ENCODE measurements around the gene ATXN1. TPM values are rescaled to one million over a fixed set of nuclear protein-coding genes. Genes with fewer than 3 reads are reported as not detected.

The ATXN1 gene
- total and polyA plus RNA-seq, 2 of the 8 experiments (the other 6 are each of a cell fraction or from before 2014, with no cell fraction given): 1.6 to 4.0 TPM

DNA sequence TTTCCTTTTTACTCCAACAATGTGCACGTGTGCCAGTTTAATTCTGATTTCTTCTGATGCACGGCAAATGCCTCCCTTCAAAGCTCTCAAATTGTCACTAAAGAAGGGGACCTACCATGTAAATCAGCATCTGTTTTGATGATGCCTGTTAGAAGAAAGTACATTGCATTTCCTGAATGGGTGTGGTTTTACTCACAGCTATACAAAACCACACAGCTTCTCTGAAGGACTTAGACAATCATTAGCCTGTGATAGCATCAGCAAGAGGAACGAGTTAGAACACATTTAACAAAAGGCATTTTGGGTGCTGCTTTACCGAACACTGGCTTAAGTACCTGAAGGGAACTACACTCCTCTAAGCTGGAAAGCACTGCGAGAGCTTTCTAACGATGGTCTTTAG lies 109.4 kb downstream of the ATXN1 start:
- no peaks in the 10 kb centered on the region for H3K23me2 ChIP-seq (ENCODE audit: low read depth, low read length)
- H2AFZ ChIP-seq (ENCODE audit: low read length): no peak overlapping the region
- ChIA-PET POLR2A (ENCODE audit: partially characterized antibody) (interaction anchor here (0.6 kb wide), 1 partner anchor 1988 kb away, joined by 3 read pairs; no protein-coding TSS in a partner anchor), CTCF (ENCODE audit: partially characterized antibody) (interaction anchor here (0.6 to 0.9 kb wide), 2 partner anchors 29 to 127 kb away, joined by 3 read pairs; no protein-coding TSS in a partner anchor)
- no peak overlapping the region for H3K9ac ChIP-seq (replicated peaks in 1 of 4; ENCODE audit: extremely low read depth in 1 of 4, low read depth in 3 of 4, low read length in 3 of 4)
- H3K9me3 ChIP-seq (ENCODE audit: insufficient read depth in 2 of 2, low read depth in 1 of 2, low read length in 1 of 2): no peaks in the 10 kb centered on the region
- no peak overlapping the region for H4K8ac ChIP-seq (ENCODE audit: extremely low read depth, insufficient read depth, low read length)
- H3K36me3 ChIP-seq (ENCODE audit: control insufficient read depth in 2 of 4, insufficient read depth in 4 of 4, low read length in 3 of 4): no peaks in the 10 kb centered on the region; a peak in 1 of 8 replicates
- H3K27ac ChIP-seq (ENCODE audit: low read depth, low read length): no peak overlapping the region
- TF ChIP-seq CEBPB (IDR thresholded peaks at IDR 0.05; ENCODE audit: low read depth, low read length): no peak
- no peak for TF ChIP-seq CTCF (IDR thresholded peaks at IDR 0.05; ENCODE audit: control extremely low read depth in 1 of 3, insufficient read depth in 1 of 3, low read depth in 1 of 3, low read length in 3 of 3)
- no peak for TF ChIP-seq BRCA1 (IDR thresholded peaks at IDR 0.05; ENCODE audit: low read depth, low read length)
- TF ChIP-seq MAFK (IDR thresholded peaks at IDR 0.05; ENCODE audit: low read depth, low read length): no peak
- no peak overlapping the region for H2BK20ac ChIP-seq (ENCODE audit: low read length)
- H2AK5ac ChIP-seq (ENCODE audit: low read depth, low read length): no peak overlapping the region
- H3K4me3 ChIP-seq (ENCODE audit: extremely low read depth in 1 of 4, insufficient read depth in 2 of 4, low read depth in 3 of 4, low read length in 4 of 4): no peak overlapping the region
- H2BK12ac ChIP-seq (ENCODE audit: low read depth, low read length): no peak overlapping the region
- H4K5ac ChIP-seq (ENCODE audit: insufficient read length, low read depth, low read length): no peak overlapping the region
- no peak overlapping the region for H2BK120ac ChIP-seq (replicated peaks; ENCODE audit: low read depth, low read length)
- H3K4me1 ChIP-seq (replicated peaks in 1 of 4; ENCODE audit: control insufficient read depth in 3 of 4, insufficient read depth in 4 of 4, low read length in 3 of 4): no peaks in the 10 kb centered on the region
- WGBS, 2 experiments (ENCODE audit: extremely low coverage in 1 of 2, insufficient coverage in 1 of 2, insufficient read length in 1 of 2, insufficient replicate concordance in 2 of 2, low coverage in 1 of 2, low lambda C conversion rate in 2 of 2, missing lambda C conversion rate in 1 of 2): 92% methylated on average over 6 of the region's 6 CpGs; no CpG with 5 or more reads in 1 of the 2 experiments
- no peaks in the 10 kb centered on the region for H3K79me2 ChIP-seq (ENCODE audit: control insufficient read depth in 1 of 2, insufficient read depth in 2 of 2, low read length in 2 of 2)
- H2BK15ac ChIP-seq (ENCODE audit: low read length): no peak overlapping the region
- no peak overlapping the region for H3K23ac ChIP-seq (ENCODE audit: insufficient read length)
- H4K20me1 ChIP-seq (replicated peaks in 1 of 2; ENCODE audit: control insufficient read depth in 1 of 2, insufficient read depth in 2 of 2, low read length in 2 of 2): no peaks in the 10 kb centered on the region
- no peaks in the 10 kb centered on the region for H3K27me3 ChIP-seq (replicated peaks in 1 of 4; ENCODE audit: control insufficient read depth in 3 of 4, extremely low read depth in 1 of 4, insufficient read depth in 3 of 4, low read length in 3 of 4)
- H3K4me2 ChIP-seq (ENCODE audit: insufficient read depth in 1 of 2, low read depth in 2 of 2, low read length in 2 of 2): no peak overlapping the region
- H3K4ac ChIP-seq (replicated peaks; ENCODE audit: insufficient read length, low read depth, low read length): no peak overlapping the region
- DNase-seq (ENCODE audit: low read depth in 1 of 2, low spot score in 2 of 2): no peak
- H2BK5ac ChIP-seq (ENCODE audit: low read depth, low read length): no peak overlapping the region
- FAIRE-seq: no peak
- no peak overlapping the region for H4K91ac ChIP-seq (replicated peaks; ENCODE audit: insufficient read length, low read length)
- no peak overlapping the region for H3K14ac ChIP-seq (ENCODE audit: insufficient read length)
- no peak overlapping the region for H3K18ac ChIP-seq (ENCODE audit: extremely low read depth, low read length)
- H3K56ac ChIP-seq (replicated peaks; ENCODE audit: insufficient read length, low read depth, low read length): no peak overlapping the region
- no peaks in the 10 kb centered on the region for H3K79me1 ChIP-seq (ENCODE audit: low read depth, low read length)
